ENCODE measurements around the gene XRCC4. TPM values are rescaled to one million over a fixed set of nuclear protein-coding genes. Genes with fewer than 3 reads are reported as not detected.

The XRCC4 gene
- total RNA-seq, result 1 to 10 TPM; 7.6 to 8.8 (median 8.7) TPM

DNA sequence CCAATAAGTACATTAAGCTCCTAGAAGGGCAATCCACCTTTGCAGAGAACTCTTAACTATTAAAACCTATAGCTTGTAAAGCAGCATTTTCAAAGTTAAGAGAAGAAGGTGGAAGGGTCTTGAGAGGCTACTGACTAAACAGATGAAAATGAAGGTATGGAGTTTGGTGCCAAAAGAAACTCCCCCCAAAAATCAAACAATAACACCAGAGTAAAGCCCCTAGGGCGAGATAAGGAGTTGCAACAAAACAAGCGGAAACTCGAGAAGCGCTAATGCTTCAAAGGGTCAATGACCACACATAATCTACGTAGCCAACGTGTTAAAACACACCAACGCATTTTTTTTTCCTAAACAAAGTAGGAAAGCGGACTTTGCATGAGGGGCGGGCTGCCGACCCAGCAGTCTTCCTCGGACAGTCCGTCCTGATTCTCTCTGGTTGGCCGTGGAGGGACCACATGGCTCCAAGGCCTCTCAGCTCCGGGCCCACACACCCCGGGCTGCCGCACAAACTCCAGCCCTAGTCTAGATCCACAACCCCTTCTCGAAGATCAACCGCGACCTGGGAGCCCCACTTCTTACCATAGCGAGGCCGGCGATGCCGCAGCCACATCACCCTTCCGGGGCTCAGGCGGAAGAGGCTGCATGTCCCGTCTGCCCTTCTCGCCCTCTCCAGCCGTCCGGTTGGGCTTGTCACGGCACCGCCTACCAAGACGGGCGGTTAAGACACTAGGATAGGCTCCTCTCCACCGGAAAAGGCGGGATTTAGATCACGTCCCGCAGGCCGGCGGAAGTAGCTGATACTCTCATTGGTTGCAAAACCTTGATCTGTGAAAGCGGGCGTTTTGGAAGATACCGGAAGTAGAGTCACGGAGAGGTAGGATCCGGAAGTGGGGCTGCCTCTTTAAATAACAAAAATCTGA is at the start of gene XRCC4, which contains the start of gene TMEM167A:
XRCC4 (plus strand) TSS at position 806 of the 920 bp plus-strand sequence. CDS start 27,373 bp downstream, outside the sequence.
TMEM167A (minus strand) TSS at position 653 of the 920 bp plus-strand sequence; CDS start at position 582, 71 bp downstream.
- DNase-seq, result peak; percentile 87
- peaks cover 49% of the 10 kb centered on the region for H3K4me1 Mint-ChIP-seq (ENCODE audit: low read depth)
- no peaks in the 10 kb centered on the region for H3K9me3 Mint-ChIP-seq
- peak within 1 kb of the TSS; percentile 99 for H3K4me3 Mint-ChIP-seq
- peak; percentile 100 for ATAC-seq
- peaks cover 20% of the 10 kb centered on the region for H3K36me3 Mint-ChIP-seq (ENCODE audit: insufficient read depth)
- no peaks in the 10 kb centered on the region for H3K27me3 Mint-ChIP-seq (ENCODE audit: low read depth)

DNA sequence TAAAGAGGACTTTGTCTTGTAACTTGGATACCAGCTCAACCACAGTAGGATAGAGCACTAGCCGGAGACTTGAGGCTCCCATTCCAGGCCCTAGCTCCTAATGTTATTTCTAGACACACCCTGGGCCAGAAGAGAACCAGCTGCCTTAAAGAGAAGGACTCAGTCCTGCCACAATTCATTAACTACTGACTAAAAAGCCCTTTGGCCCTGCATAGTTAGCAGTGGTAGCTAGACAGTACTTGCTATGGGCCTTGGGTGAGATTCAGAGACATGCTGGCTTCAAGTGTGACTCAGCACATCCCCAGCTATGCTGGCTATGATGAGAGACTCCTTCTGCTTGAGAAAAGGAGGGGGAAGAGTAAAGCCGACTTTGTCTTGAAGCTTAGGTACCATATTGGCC is 47.4 kb upstream of the XRCC4 start:
- H3K27me3 Mint-ChIP-seq (ENCODE audit: low read depth), result peaks cover 2% of the 10 kb centered on the region
- DNase-seq (no peak), ATAC-seq (no peak)
- H3K36me3 Mint-ChIP-seq (ENCODE audit: insufficient read depth), result no peaks in the 10 kb centered on the region
- H3K4me1 Mint-ChIP-seq (ENCODE audit: low read depth), result no peaks in the 10 kb centered on the region
- no peaks in the 10 kb centered on the region for H3K9me3 Mint-ChIP-seq
- no peak overlapping the region for H3K4me3 Mint-ChIP-seq

DNA sequence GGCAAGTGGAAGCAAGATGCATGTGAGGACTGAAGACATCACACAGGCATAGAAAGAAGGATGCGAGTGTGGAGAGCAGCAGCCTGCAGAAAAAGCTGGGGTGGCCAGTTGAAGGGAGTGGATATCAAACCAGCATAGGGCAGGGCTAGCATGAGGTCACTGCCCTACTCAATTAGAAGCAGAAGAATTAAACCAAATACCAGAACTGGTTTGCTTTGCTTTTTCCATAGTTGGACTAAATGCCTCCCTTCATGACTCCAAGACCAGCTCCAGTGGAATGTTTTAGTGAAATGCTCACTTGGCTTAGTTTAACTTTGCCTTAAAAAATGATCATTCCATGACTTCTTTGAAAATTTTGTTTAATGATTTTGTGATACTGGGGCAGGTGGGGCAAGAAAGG is 46.0 kb upstream of the XRCC4 start:
- H3K4me3 Mint-ChIP-seq, result no peak overlapping the region
- H3K36me3 Mint-ChIP-seq (ENCODE audit: insufficient read depth), result no peaks in the 10 kb centered on the region
- H3K27me3 Mint-ChIP-seq (ENCODE audit: low read depth), result peaks cover 2% of the 10 kb centered on the region
- no peaks in the 10 kb centered on the region for H3K4me1 Mint-ChIP-seq (ENCODE audit: low read depth)
- DNase-seq (no peak), ATAC-seq (no peak)
- H3K9me3 Mint-ChIP-seq, result no peaks in the 10 kb centered on the region

DNA sequence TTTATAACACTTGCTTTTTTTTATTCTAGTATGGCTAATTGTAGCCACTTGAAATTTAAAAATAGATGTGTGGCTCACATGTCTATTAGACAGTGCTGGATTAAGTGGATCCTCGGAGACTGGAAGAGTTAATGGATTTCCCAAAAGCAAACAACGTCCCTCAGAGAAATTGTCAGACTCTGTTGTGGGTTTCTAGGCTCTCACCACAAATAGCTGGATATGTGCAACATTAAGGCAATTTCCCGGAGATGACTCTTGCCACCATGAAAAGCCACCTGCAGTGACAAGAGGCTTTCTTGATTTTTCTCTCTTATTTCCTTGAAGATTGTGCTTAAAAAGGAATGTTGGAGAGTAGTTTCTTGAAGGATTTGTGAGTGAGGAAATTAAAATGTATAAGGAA is 43.3 kb upstream of the XRCC4 start:
- no peaks in the 10 kb centered on the region for H3K36me3 Mint-ChIP-seq (ENCODE audit: insufficient read depth)
- H3K9me3 Mint-ChIP-seq, result no peaks in the 10 kb centered on the region
- H3K27me3 Mint-ChIP-seq (ENCODE audit: low read depth), result no peaks in the 10 kb centered on the region
- H3K4me3 Mint-ChIP-seq, result no peak overlapping the region
- peaks cover 3% of the 10 kb centered on the region for H3K4me1 Mint-ChIP-seq (ENCODE audit: low read depth)
- no peak for DNase-seq
- ATAC-seq, result no peak

DNA sequence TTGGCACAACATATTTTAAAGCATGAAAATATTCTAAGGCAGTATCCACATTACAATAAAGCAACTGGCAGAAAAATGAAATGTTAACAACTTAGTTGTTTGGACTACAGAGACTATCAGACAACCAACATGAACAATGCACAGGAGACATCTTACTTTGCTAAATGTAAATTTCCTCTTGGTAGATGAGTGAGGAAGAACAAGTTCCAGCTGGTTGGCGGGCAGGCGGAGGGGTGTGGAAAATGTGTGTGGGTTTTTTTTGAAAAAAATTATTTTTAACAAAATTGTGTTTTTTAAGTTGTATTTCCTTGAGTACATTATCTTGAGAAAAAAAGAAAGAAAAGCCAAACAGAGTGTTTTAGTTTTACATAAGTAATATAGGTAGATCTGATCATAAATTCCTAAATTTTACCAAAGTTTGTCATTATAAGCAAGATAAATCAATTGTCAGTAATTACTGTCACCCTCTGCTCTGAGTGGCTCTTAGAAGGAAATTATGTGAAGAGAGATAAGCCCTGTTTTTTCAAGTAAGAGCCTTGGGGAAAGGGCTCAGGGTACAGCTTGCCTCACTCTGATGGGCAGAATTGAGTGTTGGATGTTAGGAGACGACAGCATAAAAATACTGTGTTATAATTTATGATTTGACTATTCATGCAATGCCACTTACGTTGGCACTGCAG is 42.7 kb upstream of the XRCC4 start:
- Mint-ChIP-seq H3K9me3 (no peaks in the 10 kb centered on the region), H3K4me1 (ENCODE audit: low read depth) (peaks cover 3% of the 10 kb centered on the region), H3K36me3 (ENCODE audit: insufficient read depth) (no peaks in the 10 kb centered on the region), H3K27me3 (ENCODE audit: low read depth) (no peaks in the 10 kb centered on the region), H3K4me3 (no peak overlapping the region)
- DNase-seq (no peak), ATAC-seq (no peak)

DNA sequence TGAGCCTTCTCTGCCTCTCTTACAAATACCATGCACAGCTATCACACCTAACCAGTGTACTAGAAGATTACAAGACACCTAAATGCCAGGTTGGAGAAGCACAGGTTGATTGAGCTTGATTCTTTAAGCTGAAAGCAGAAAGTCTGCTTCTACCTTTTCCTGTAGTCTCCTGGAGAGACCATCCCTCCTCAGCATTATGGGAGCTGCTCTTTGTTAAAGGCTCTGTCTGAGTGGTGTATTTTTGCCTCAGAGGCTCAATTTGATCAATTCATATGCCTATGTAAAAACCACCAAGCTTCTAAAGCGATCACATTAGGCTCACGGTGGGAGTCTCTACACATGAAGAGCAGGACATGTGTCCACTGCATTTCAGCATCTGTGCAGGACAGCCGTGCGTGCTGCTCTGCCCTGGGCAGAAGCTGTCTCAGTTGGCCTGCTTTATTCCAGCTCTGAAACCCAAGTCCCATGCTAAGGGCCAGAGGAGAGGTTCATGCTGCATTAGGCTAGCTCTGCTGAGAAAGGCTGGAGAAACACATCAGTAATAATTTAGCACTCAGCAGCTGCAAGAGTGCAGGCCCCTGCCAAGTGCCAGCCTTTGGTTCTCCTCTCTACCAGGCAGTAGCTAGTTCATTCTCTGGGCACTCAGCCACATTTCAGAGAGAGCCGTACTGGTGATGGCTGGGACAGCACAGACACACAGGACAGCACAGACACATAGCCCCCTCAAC is 41.8 kb upstream of the XRCC4 start:
- no peak for ATAC-seq
- H3K9me3 Mint-ChIP-seq, result no peaks in the 10 kb centered on the region

DNA sequence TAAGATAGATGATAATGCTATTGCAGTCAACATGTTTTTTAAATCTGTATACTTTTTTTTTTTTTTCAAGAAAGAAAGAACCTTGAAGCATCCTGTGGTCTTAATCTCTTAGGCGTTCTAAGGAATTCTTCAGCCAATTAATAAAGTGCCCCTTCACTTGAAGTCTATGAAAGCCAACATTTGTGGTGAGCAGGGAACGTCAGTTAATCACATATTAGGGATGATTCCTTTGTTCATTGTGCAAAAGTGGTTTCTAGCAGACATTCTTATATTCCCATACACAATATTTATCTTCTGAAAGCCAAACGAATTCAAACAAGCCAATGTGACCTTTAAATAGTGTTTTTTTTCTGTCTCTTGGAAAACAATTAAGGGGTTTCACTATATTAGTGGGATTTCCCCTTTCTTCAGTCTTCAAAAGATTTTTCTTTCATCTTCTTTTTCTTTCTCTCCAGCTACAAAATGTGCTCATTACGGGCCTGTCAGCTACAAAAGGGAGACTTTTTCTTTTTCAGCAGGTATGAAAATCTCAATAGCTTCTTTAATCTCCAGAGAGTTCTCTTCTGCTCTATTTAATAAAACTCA is 40.3 kb upstream of the XRCC4 start:
- no peaks in the 10 kb centered on the region for H3K9me3 Mint-ChIP-seq
- H3K4me3 Mint-ChIP-seq, result no peak overlapping the region
- peaks cover 3% of the 10 kb centered on the region for H3K4me1 Mint-ChIP-seq (ENCODE audit: low read depth)

More for the DNA sequence above, 41.8 kb upstream of the XRCC4 start:
- Mint-ChIP-seq H3K36me3 (ENCODE audit: insufficient read depth) (no peaks in the 10 kb centered on the region), H3K4me1 (ENCODE audit: low read depth) (peaks cover 3% of the 10 kb centered on the region), H3K27me3 (ENCODE audit: low read depth) (no peaks in the 10 kb centered on the region), H3K4me3 (no peak overlapping the region)
- no peak for DNase-seq

DNA sequence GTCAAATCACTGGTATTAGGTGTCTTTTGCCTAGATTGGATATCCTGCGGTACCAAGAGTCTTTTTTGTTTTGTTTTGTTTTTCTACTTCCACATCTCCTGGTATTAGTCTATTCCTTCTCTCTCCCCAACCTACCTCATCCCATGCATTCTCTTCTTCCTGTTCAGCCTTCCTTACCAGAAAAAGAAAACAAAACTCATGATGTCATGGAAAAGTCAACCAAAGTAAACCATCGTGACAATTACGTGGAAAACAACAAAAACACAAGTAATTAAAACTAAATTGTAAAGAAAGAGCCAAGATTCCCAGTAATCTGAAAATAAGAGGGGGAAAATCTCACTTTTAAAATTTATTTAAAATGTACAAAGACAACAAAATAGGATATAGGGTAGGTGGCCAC is 38.4 kb upstream of the XRCC4 start:
- DNase-seq (no peak), ATAC-seq (no peak)
- no peaks in the 10 kb centered on the region for H3K27me3 Mint-ChIP-seq (ENCODE audit: low read depth)
- no peaks in the 10 kb centered on the region for H3K9me3 Mint-ChIP-seq
- H3K4me3 Mint-ChIP-seq, result no peak overlapping the region
- peaks cover 3% of the 10 kb centered on the region for H3K4me1 Mint-ChIP-seq (ENCODE audit: low read depth)
- H3K36me3 Mint-ChIP-seq (ENCODE audit: insufficient read depth), result peaks cover 5% of the 10 kb centered on the region

More for the DNA sequence above, 40.3 kb upstream of the XRCC4 start:
- Mint-ChIP-seq H3K27me3 (ENCODE audit: low read depth) (no peaks in the 10 kb centered on the region), H3K36me3 (ENCODE audit: insufficient read depth) (no peaks in the 10 kb centered on the region)
- DNase-seq, result no peak
- no peak for ATAC-seq

DNA sequence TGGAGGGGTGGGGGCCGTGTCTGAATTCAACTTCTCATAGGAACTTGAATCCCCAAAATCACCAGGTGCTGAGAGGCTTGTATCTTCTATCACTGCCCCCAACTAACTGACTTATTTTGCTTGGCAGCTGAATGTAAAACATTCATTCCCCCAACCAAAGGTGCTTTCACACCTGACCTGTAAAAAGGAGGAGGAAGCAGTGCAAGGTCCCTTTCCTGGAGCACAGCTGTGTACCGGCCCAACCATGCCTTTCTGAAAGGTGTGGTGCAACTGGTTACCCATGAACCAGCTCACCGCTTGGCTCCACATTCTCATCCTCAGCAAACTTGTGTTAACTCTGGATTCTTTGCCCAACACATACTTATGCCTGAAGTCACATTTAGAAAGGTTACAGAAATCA is 34.8 kb upstream of the XRCC4 start:
- Mint-ChIP-seq H3K27me3 (ENCODE audit: low read depth) (no peaks in the 10 kb centered on the region), H3K9me3 (no peaks in the 10 kb centered on the region), H3K4me3 (no peak overlapping the region), H3K36me3 (ENCODE audit: insufficient read depth) (peaks cover 5% of the 10 kb centered on the region), H3K4me1 (ENCODE audit: low read depth) (no peaks in the 10 kb centered on the region)
- DNase-seq (no peak), ATAC-seq (no peak)

DNA sequence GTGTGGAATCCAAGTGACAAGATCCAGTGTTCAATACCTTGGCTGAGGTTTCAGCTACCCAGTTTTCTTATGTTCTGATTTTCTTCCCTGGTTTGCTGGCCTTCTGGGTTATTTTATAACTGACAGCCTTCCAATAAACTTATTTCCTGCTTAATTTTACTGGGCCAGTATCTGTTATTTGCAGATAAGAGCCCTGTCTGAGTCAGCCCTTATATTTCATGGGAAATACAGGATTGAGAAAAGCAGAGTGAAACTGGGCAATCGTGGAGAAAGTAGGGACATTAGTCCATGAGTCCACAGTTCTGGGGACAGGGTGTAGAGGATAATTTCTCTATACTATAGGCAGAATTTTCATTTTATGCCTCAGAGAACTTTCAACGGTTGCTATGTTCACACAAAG is 32.4 kb upstream of the XRCC4 start:
- peaks cover 8% of the 10 kb centered on the region for H3K36me3 Mint-ChIP-seq (ENCODE audit: insufficient read depth)

DNA sequence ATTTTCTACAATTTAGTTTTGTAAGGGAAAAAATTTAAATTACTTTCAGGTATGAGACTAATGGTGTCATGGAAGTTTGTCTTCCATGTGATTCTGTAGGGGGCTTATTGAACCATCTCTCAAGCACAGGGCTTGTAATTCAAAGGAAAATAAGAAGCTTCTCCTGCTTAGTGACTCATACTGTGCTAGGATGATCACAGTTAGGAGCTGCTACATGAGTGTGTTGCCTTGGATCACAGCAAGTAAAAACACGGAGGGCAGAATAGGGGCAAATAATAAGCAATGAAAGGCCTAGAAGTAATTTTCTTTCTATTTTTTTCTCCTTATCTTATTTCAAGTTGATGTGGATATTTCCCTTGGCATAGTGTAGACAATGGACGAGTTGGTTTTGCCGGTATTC is 29.1 kb upstream of the XRCC4 start:
- H3K36me3 Mint-ChIP-seq (ENCODE audit: insufficient read depth), result peaks cover 22% of the 10 kb centered on the region
- no peaks in the 10 kb centered on the region for H3K9me3 Mint-ChIP-seq
- H3K27me3 Mint-ChIP-seq (ENCODE audit: low read depth), result no peaks in the 10 kb centered on the region
- no peak overlapping the region for H3K4me3 Mint-ChIP-seq
- ATAC-seq (no peak), DNase-seq (no peak)
- H3K4me1 Mint-ChIP-seq (ENCODE audit: low read depth), result no peaks in the 10 kb centered on the region

More for the DNA sequence above, 32.4 kb upstream of the XRCC4 start:
- Mint-ChIP-seq H3K4me3 (no peak overlapping the region), H3K4me1 (ENCODE audit: low read depth) (no peaks in the 10 kb centered on the region), H3K9me3 (no peaks in the 10 kb centered on the region), H3K27me3 (ENCODE audit: low read depth) (no peaks in the 10 kb centered on the region)
- ATAC-seq (no peak), DNase-seq (no peak)

DNA sequence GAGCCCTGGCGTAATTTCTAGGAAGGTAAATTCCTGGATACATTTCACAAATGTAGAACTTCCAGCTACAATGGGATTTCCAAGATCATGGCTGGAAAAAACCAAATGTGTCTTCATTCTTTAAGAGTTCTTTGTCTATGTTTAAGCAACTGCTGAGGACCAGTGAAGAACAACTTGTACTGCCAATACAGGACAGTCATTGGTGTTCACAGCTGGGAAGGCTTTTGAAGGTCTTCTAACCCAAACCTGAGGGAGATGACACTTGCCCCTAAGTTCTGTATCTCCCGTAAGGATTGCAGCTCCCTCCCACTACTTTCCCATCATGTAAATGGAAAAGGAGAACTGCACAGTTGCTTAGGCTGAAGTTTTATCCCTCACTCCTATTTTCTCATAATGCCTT is 28.5 kb upstream of the XRCC4 start:
- Mint-ChIP-seq H3K36me3 (ENCODE audit: insufficient read depth) (peaks cover 23% of the 10 kb centered on the region), H3K4me1 (ENCODE audit: low read depth) (no peaks in the 10 kb centered on the region), H3K9me3 (no peaks in the 10 kb centered on the region), H3K27me3 (ENCODE audit: low read depth) (no peaks in the 10 kb centered on the region), H3K4me3 (no peak overlapping the region)
- ATAC-seq (no peak), DNase-seq (no peak)

DNA sequence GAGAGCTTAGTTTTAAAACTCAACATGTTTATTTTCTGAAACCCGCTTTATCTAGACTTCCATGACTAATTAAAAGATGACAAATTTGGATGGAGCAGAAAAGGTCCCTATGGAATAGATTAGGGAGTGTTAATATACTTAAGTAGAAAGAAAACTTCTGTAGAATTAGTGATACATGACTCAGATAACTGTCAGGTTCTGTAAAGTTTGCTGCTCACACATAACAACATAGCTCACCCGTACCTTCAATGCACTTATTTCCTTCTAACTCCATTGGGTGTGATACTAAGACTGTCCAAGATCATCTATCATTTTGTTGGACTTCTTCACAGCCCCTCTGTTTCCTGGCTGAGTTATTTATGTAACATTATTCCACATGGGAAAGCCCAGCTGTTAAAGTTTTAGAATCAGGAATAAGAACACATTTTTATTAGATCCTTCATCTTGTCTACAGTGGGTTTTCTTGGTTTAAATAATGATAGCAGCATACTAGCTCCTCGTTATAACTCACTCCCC is 27.9 kb upstream of the XRCC4 start:
- H3K4me3 Mint-ChIP-seq, result no peak overlapping the region
- ATAC-seq, result no peak
- H3K27me3 Mint-ChIP-seq (ENCODE audit: low read depth), result no peaks in the 10 kb centered on the region
- H3K36me3 Mint-ChIP-seq (ENCODE audit: insufficient read depth), result peaks cover 29% of the 10 kb centered on the region
- no peaks in the 10 kb centered on the region for H3K9me3 Mint-ChIP-seq
- no peak for DNase-seq
- no peaks in the 10 kb centered on the region for H3K4me1 Mint-ChIP-seq (ENCODE audit: low read depth)

Measured in activated T-cell treated with anti-CD3 and anti-CD28 coated beads, Interleukin-2, amount 50 U/mL, for 4 hours (primary cell).